ENCODE measurements around the gene MYCBPAP. TPM values are rescaled to one million over a fixed set of nuclear protein-coding genes. Genes with fewer than 3 reads are reported as not detected.
"Not testable (repeated sequence)": the region's sequence is repeated elsewhere in the genome, so short reads cannot be mapped to it uniquely, and the experiment has no call there.

Gene MYCBPAP
- total RNA-seq, 1 donor from 2014 or later: 0.40 TPM

GRCh38 chr17:50472286-50472685, 36.0 kb upstream of the MYCBPAP start:
- no peak for ATAC-seq

- ATAC-seq: not testable (repeated sequence)
These were observed 35.5 kb upstream of the MYCBPAP start for GRCh38 chr17:50472761-50473161.

GRCh38 chr17:50473901-50474300, 34.3 kb upstream of the MYCBPAP start:
- no peak for ATAC-seq

GRCh38 chr17:50474523-50474922, 33.7 kb upstream of the MYCBPAP start:
- ATAC-seq: no peak

- no peak for ATAC-seq
These were observed 32.9 kb upstream of the MYCBPAP start for GRCh38 chr17:50475362-50475761.

- ATAC-seq: not testable (repeated sequence)
These were observed 32.3 kb upstream of the MYCBPAP start for GRCh38 chr17:50475775-50476544.

GRCh38 chr17:50476545-50477315, 31.5 kb upstream of the MYCBPAP start:
- ATAC-seq: no peak

- no peak for ATAC-seq
These were observed 30.3 kb upstream of the MYCBPAP start for GRCh38 chr17:50477976-50478375.

- peak; percentile 90 for ATAC-seq
These were observed 29.6 kb upstream of the MYCBPAP start, which contains the start of gene RSAD1 for GRCh38 chr17:50478391-50479381. Gene RSAD1, plus strand, starts transcription at chr17:50478860. Its CDS starts 25 bp downstream, at chr17:50478885.

GRCh38 chr17:50479522-50480141, 28.6 kb upstream of the MYCBPAP start:
- peak; percentile 46 for ATAC-seq

- no peak for ATAC-seq
These were observed 28.0 kb upstream of the MYCBPAP start for GRCh38 chr17:50480142-50480764.

- no peak for ATAC-seq
These were observed 27.3 kb upstream of the MYCBPAP start for GRCh38 chr17:50480854-50481490.

- ATAC-seq: no peak
These were observed 26.6 kb upstream of the MYCBPAP start for GRCh38 chr17:50481648-50482047.

GRCh38 chr17:50482110-50482509, 26.1 kb upstream of the MYCBPAP start:
- ATAC-seq: no peak

GRCh38 chr17:50482516-50482915, 25.7 kb upstream of the MYCBPAP start:
- peak; percentile 66 for ATAC-seq

GRCh38 chr17:50483266-50483665, 25.0 kb upstream of the MYCBPAP start:
- no peak for ATAC-seq

GRCh38 chr17:50484386-50485155, 23.7 kb upstream of the MYCBPAP start:
- no peak for ATAC-seq

GRCh38 chr17:50487213-50488096, 20.8 kb upstream of the MYCBPAP start:
- ATAC-seq: peak; percentile 95

- no peak for ATAC-seq
These were observed 19.4 kb upstream of the MYCBPAP start for GRCh38 chr17:50488880-50489279.

Measured in esophagus mucosa (tissue), 1 donor.